ENCODE measurements around the gene CEBPG.

CEBPG gene

GRCh38 chr19:33395561-33396550, 22.3 kb downstream of the CEBPG start:
- no peak for DNase-seq (ENCODE audit: low read depth)

GRCh38 chr19:33396701-33397535, 23.4 kb downstream of the CEBPG start:
- no peak for DNase-seq (ENCODE audit: low read depth)

- DNase-seq (ENCODE audit: low read depth): no peak
These were observed 24.2 kb downstream of the CEBPG start for GRCh38 chr19:33397536-33398360.

GRCh38 chr19:33398361-33399060, 25.0 kb downstream of the CEBPG start:
- no peak for DNase-seq (ENCODE audit: low read depth)

- DNase-seq (ENCODE audit: low read depth): no peak
These were observed 25.7 kb downstream of the CEBPG start for GRCh38 chr19:33399081-33399744.

GRCh38 chr19:33399745-33400681, 26.5 kb downstream of the CEBPG start:
- no peak for DNase-seq (ENCODE audit: low read depth)

- no peak for DNase-seq (ENCODE audit: low read depth)
These were observed 27.6 kb downstream of the CEBPG start for GRCh38 chr19:33400856-33401682.

- no peak for DNase-seq (ENCODE audit: low read depth)
These were observed 28.3 kb downstream of the CEBPG start for GRCh38 chr19:33401683-33402420.

GRCh38 chr19:33402421-33403220, 29.1 kb downstream of the CEBPG start:
- DNase-seq (ENCODE audit: low read depth): no peak

GRCh38 chr19:33403221-33403972, 29.9 kb downstream of the CEBPG start:
- no peak for DNase-seq (ENCODE audit: low read depth)

GRCh38 chr19:33403973-33404304, 30.4 kb downstream of the CEBPG start:
- DNase-seq (ENCODE audit: low read depth): no peak

GRCh38 chr19:33404506-33405253, 31.2 kb downstream of the CEBPG start:
- no peak for DNase-seq (ENCODE audit: low read depth)

- no peak for DNase-seq (ENCODE audit: low read depth)
These were observed 31.7 kb downstream of the CEBPG start for GRCh38 chr19:33405254-33405552.

- DNase-seq (ENCODE audit: low read depth): no peak
These were observed 32.3 kb downstream of the CEBPG start for GRCh38 chr19:33405553-33406461.

All from HS-27A (cell line).